AG04449 (cell line): ENCODE measurements around the gene NDST3.

Source experiments
- CTCF ChIA-PET: fragments of 350-600 bp; formaldehyde crosslinking; extraction: SDS; loops from one replicate; lab custom pipeline; 2021; ENCODE audit warnings: antibody characterized with exemption; lab: Yijun Ruan, JAX
- POLR2A ChIA-PET: fragments of 400-600, 350-600 bp; formaldehyde crosslinking; extraction: SDS; loops from one replicate; lab custom pipeline; 2020; ENCODE audit warnings: antibody characterized with exemption, inconsistent platforms; lab: Yijun Ruan, JAX
- DNase-seq: peaks from one replicate; pipeline ENCODE4 v3.0.0-alpha.2; 2010; ENCODE audit warnings: low read depth, low spot score
- H3K4me3 ChIP-seq: 2 replicates; pipeline ENCODE4 v1.5.1; 2011; ENCODE audit warnings: low read depth, mild to moderate bottlenecking, control low read depth, low read length
- CTCF ChIP-seq: IDR thresholded peaks from one replicate; pipeline ENCODE4 v1.5.1; 2011; ENCODE audit warnings: mild to moderate bottlenecking, moderate library complexity, low read length, control low read depth, inconsistent platforms; ENCODE audit not compliant: insufficient read depth; ENCODE audit errors: missing control alignments

The NDST3 gene

GRCh38 chr4:118271788-118272187 is 237.5 kb downstream of the NDST3 start:
- no peak for TF ChIP-seq CTCF
- POLR2A ChIA-PET = no interaction called here
- DNase-seq = no peak
- CTCF ChIA-PET = interaction anchor here (1.0 to 3.1 kb wide), 6 partner anchors 13 to 1913 kb away, joined by 3 to 13 read pairs (median 7); partner anchors contain the start of gene PRSS12
- H3K4me3 ChIP-seq = no peak overlapping the region

- no peak overlapping the region for H3K4me3 ChIP-seq
- DNase-seq = no peak
- no peak for TF ChIP-seq CTCF
- POLR2A ChIA-PET = no interaction called here
- CTCF ChIA-PET = interaction anchor here (1.4 to 3.1 kb wide), 2 partner anchors 49 to 1139 kb away, joined by 3 to 13 read pairs; no protein-coding TSS in a partner anchor
These were observed 239.4 kb downstream of the NDST3 start for GRCh38 chr4:118273642-118274041.

- ChIA-PET POLR2A (no interaction called here), CTCF (no interaction called here)
- no peak for TF ChIP-seq CTCF
- DNase-seq = no peak
- no peak overlapping the region for H3K4me3 ChIP-seq
These were observed 242.3 kb downstream of the NDST3 start for GRCh38 chr4:118276580-118276979.

GRCh38 chr4:118277243-118277642 is 243.0 kb downstream of the NDST3 start:
- no peak overlapping the region for H3K4me3 ChIP-seq
- TF ChIP-seq CTCF = no peak
- CTCF ChIA-PET = no interaction called here

GRCh38 chr4:118278473-118279274 is 244.4 kb downstream of the NDST3 start:
- DNase-seq = peak; percentile 33
- ChIA-PET POLR2A (interaction anchor here (1.0 kb wide), 1 partner anchor 10 kb away, joined by 3 read pairs; no protein-coding TSS in a partner anchor), CTCF (interaction anchor here (0.9 to 1.2 kb wide), 3 partner anchors 75 to 145 kb away, joined by 3 to 16 read pairs (median 3); partner anchors contain the start of gene PRSS12)
- peak overlapping the region; percentile 89 for H3K4me3 ChIP-seq
- no peak for TF ChIP-seq CTCF

More at GRCh38 chr4:118277243-118277642, 243.0 kb downstream of the NDST3 start:
- POLR2A ChIA-PET = no interaction called here
- DNase-seq = no peak

- peak overlapping the region; percentile 89 for H3K4me3 ChIP-seq
- no peak for TF ChIP-seq CTCF
- ChIA-PET CTCF (interaction anchor here (0.9 to 1.2 kb wide), 3 partner anchors 74 to 145 kb away, joined by 3 to 16 read pairs (median 3); partner anchors contain the start of gene PRSS12), POLR2A (interaction anchor here (1.0 kb wide), 1 partner anchor 9 kb away, joined by 3 read pairs; no protein-coding TSS in a partner anchor)
- DNase-seq = no peak
These were observed 245.0 kb downstream of the NDST3 start for GRCh38 chr4:118279328-118279727.
